Measurements from ENCODE around the gene DNMT3A.
"Not testable (repeated sequence)": the region's sequence is repeated elsewhere in the genome, so short reads cannot be mapped to it uniquely, and the experiment has no call there.

DNMT3A gene

DNA sequence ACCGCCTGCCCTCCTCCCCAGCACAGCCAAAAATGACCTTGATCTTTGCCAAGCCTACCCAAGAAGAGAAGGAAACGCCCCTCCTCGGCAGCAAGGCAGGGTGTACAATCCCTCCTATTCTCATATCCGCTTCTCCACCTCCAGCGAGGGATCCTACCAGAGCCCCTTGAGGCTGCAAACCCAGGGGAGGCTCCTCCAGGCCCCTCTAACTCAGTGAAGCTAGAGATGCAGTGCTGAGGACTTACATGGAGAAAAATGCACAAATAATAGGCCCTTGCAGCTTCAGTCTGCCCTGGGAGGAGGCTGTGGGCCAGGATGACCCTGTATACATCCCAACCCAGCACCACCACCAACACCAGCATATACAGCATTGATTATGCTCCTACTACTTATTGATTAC is 126.5 kb downstream of the DNMT3A start:
- Histone ChIP-seq H3K27me3 (ENCODE audit: control insufficient read depth, insufficient read depth, low read length, poor library complexity, severe bottlenecking) (no peaks in the 10 kb centered on the region), H3K27ac (ENCODE audit: insufficient read depth, low read depth, low read length, poor library complexity, severe bottlenecking) (no peak overlapping the region), H3K4me1 (ENCODE audit: control insufficient read depth, insufficient read depth, low read length) (peaks cover 4% of the 10 kb centered on the region), H3K36me3 (ENCODE audit: control insufficient read depth, insufficient read depth, low read length) (no peaks in the 10 kb centered on the region), H3K9me3 (ENCODE audit: control insufficient read depth, low read length) (no peaks in the 10 kb centered on the region), H3K4me3 (ENCODE audit: insufficient read depth, low read depth, low read length) (peak overlapping the region; percentile 46)
- 89 to 92% methylated on average over 5 of the region's 5 CpGs for WGBS, 2 experiments

DNA sequence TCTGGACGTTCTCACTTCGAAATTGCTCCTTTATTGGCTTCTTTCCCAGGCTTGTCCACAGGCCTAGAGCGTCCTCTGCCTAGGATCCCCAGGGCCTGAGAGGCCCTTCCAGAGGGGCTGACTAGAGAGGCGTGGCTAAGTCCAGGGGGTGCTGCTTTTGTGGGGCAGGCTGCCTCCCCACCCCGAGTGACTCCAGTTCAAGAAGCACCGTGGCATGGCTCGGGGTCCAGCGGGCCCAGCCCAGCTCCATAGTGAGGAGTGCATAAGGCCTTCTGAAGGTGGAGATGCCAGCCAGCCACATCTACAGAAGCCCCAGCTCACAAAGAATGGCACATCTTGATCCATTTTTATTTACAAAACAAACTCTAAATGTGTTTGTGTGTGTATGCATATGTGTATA is 128.5 kb downstream of the DNMT3A start:
- H3K27me3 ChIP-seq (ENCODE audit: control insufficient read depth, insufficient read depth, low read length, poor library complexity, severe bottlenecking): no peaks in the 10 kb centered on the region
- H3K27ac ChIP-seq (ENCODE audit: insufficient read depth, low read depth, low read length, poor library complexity, severe bottlenecking): no peak overlapping the region
- H3K4me3 ChIP-seq (ENCODE audit: insufficient read depth, low read depth, low read length): no peak overlapping the region
- H3K36me3 ChIP-seq (ENCODE audit: control insufficient read depth, insufficient read depth, low read length): no peaks in the 10 kb centered on the region
- peaks cover 4% of the 10 kb centered on the region for H3K4me1 ChIP-seq (ENCODE audit: control insufficient read depth, insufficient read depth, low read length)
- 87 to 88% methylated on average over 8 of the region's 8 CpGs for WGBS, 2 experiments
- H3K9me3 ChIP-seq (ENCODE audit: control insufficient read depth, low read length): no peaks in the 10 kb centered on the region

DNA sequence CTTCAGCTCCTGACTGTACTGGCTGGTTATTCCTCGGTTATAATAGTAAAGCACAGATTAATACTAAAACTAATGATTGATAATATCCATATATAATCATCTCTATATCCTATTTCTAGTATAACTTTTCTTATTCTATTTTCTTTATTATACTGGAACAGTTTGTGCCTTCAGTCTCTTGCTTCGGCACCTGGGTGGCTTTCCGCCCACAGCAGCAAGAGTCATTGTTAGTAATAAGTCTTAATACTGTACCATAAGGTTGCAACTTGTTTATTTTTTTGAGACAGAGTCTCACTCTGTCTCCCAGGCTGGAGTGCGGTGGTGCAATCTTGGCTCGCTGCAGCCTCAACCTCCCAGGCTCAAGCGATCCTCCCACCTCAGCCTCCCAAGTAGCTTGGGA is 130.8 kb downstream of the DNMT3A start:
- not testable (repeated sequence) for H3K27ac ChIP-seq (ENCODE audit: insufficient read depth, low read depth, low read length, poor library complexity, severe bottlenecking); H3K4me3 ChIP-seq (ENCODE audit: insufficient read depth, low read depth, low read length); H3K9me3 ChIP-seq (ENCODE audit: control insufficient read depth, low read length); H3K4me1 ChIP-seq (ENCODE audit: control insufficient read depth, insufficient read depth, low read length); H3K27me3 ChIP-seq (ENCODE audit: control insufficient read depth, insufficient read depth, low read length, poor library complexity, severe bottlenecking); H3K36me3 ChIP-seq (ENCODE audit: control insufficient read depth, insufficient read depth, low read length)
- WGBS, 2 experiments: 94 to 98% methylated on average over 5 to 6 of the region's 6 CpGs

DNA sequence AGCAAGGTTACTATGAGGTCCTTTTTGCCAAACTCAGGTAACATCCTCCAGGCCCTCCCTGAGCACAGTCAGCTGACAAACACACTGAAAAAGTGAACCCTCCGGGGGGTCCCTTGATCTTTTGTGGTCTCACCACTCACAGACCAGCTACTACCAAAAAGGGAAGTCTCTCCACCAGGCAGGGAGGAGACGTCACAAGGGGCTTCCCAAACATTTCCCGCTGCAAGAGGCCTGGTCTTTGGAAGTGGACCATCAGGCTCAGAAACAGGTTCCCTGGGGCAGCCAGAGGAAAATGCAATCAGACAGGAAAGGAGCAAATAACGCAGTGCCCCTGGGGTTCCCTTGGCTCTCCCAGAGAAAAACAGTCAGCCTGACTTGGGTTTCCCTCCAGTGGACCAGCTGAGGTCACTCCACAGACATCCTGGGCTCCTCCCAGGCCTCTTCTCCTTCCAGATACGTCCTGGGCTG is 134.6 kb downstream of the DNMT3A start:
- no peaks in the 10 kb centered on the region for H3K36me3 ChIP-seq (ENCODE audit: control insufficient read depth, insufficient read depth, low read length)
- no peak overlapping the region for H3K4me3 ChIP-seq (ENCODE audit: insufficient read depth, low read depth, low read length)
- no peaks in the 10 kb centered on the region for H3K27me3 ChIP-seq (ENCODE audit: control insufficient read depth, insufficient read depth, low read length, poor library complexity, severe bottlenecking)
- H3K4me1 ChIP-seq (ENCODE audit: control insufficient read depth, insufficient read depth, low read length): no peaks in the 10 kb centered on the region
- 57 to 59% methylated on average over 5 of the region's 5 CpGs for WGBS, 2 experiments
- H3K27ac ChIP-seq (ENCODE audit: insufficient read depth, low read depth, low read length, poor library complexity, severe bottlenecking): no peak overlapping the region
- no peaks in the 10 kb centered on the region for H3K9me3 ChIP-seq (ENCODE audit: control insufficient read depth, low read length)

DNA sequence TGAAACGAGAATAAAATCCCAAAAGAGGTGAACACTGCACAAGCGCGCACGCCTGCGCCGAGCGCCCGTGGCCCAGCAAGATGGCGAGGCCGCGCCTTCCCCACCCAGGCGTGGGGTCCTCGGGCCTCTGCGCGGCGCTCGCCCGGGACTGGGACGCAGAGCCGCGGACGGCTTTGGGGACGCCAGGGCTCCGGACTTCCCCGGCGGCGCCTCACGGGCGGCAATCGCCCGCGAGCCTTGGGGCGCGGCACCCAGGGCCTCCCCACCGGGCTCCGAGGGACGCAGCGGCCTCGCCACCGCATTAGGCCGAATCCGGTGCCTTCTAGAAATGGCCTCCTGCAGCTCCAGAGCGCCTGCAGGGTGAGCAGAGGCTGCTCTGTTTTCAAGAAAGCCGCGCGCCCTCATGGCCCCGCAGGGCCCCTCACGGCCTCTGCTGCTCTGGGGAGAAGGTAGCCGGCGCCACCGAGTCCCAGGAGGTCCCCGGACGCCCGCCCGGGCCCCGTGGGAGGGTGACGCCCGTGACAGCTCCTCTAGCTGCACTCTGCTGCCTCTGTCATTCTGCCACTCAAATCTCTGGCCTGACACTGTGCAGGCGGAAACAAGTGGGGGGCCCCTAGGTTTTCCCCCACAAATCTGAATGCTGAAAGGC is 137.4 kb downstream of the DNMT3A start:
- Histone ChIP-seq H3K27me3 (ENCODE audit: control insufficient read depth, insufficient read depth, low read length, poor library complexity, severe bottlenecking) (no peaks in the 10 kb centered on the region), H3K4me1 (ENCODE audit: control insufficient read depth, insufficient read depth, low read length) (no peaks in the 10 kb centered on the region), H3K9me3 (ENCODE audit: control insufficient read depth, low read length) (no peaks in the 10 kb centered on the region), H3K4me3 (ENCODE audit: insufficient read depth, low read depth, low read length) (no peak overlapping the region), H3K36me3 (ENCODE audit: control insufficient read depth, insufficient read depth, low read length) (no peaks in the 10 kb centered on the region), H3K27ac (ENCODE audit: insufficient read depth, low read depth, low read length, poor library complexity, severe bottlenecking) (no peak overlapping the region)
- 95% methylated on average over 59 of the region's 59 CpGs for WGBS, 2 experiments

DNA sequence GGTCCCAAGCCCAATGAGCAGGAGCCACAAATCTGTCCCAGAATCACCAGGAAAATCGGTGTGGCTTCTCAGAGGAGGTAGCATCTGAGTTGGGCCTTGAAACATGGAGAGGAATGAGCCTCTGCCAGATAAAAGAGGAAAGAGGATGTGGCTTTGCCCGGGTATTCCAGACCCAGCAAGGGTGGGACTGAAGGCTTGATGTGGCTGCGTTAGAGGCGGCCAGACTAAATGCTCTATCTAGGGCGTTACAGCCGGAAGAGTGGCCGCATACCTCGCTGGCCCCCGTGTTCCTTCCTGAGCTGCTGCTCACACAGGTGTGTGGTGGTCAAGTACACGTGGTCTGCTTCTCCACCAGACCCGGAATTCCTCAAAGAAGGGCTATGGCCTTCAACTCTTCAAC is 139.4 kb downstream of the DNMT3A start:
- H3K9me3 ChIP-seq (ENCODE audit: control insufficient read depth, low read length): no peaks in the 10 kb centered on the region
- no peak overlapping the region for H3K4me3 ChIP-seq (ENCODE audit: insufficient read depth, low read depth, low read length)
- no peaks in the 10 kb centered on the region for H3K27me3 ChIP-seq (ENCODE audit: control insufficient read depth, insufficient read depth, low read length, poor library complexity, severe bottlenecking)
- no peaks in the 10 kb centered on the region for H3K36me3 ChIP-seq (ENCODE audit: control insufficient read depth, insufficient read depth, low read length)
- no peak overlapping the region for H3K27ac ChIP-seq (ENCODE audit: insufficient read depth, low read depth, low read length, poor library complexity, severe bottlenecking)
- 88 to 94% methylated on average over 10 to 11 of the region's 11 CpGs for WGBS, 2 experiments
- no peaks in the 10 kb centered on the region for H3K4me1 ChIP-seq (ENCODE audit: control insufficient read depth, insufficient read depth, low read length)

DNA sequence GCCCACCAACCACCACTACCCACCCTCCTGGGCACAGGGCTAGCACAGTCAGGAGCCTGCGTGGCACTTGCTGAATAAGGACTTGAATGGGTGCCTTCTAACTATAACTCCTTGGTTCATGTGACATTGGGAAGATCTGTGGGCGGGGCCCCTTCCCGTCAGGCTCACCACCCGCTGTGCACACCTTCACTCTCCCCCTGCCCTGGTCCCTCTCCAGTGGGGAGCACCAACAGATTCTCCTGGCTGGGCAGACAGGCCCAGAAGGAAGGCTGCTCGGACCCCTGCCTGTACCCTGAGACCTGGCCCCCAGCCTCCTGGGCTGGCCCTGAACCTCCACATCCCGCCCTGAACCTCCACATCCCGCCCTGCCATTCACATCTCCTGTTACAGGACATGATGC is 139.9 kb downstream of the DNMT3A start:
- no peaks in the 10 kb centered on the region for H3K4me1 ChIP-seq (ENCODE audit: control insufficient read depth, insufficient read depth, low read length)
- H3K4me3 ChIP-seq (ENCODE audit: insufficient read depth, low read depth, low read length): no peak overlapping the region
- H3K27ac ChIP-seq (ENCODE audit: insufficient read depth, low read depth, low read length, poor library complexity, severe bottlenecking): no peak overlapping the region
- 81 to 86% methylated on average over 7 of the region's 7 CpGs for WGBS, 2 experiments
- H3K36me3 ChIP-seq (ENCODE audit: control insufficient read depth, insufficient read depth, low read length): no peaks in the 10 kb centered on the region
- H3K27me3 ChIP-seq (ENCODE audit: control insufficient read depth, insufficient read depth, low read length, poor library complexity, severe bottlenecking): no peaks in the 10 kb centered on the region
- no peaks in the 10 kb centered on the region for H3K9me3 ChIP-seq (ENCODE audit: control insufficient read depth, low read length)

DNA sequence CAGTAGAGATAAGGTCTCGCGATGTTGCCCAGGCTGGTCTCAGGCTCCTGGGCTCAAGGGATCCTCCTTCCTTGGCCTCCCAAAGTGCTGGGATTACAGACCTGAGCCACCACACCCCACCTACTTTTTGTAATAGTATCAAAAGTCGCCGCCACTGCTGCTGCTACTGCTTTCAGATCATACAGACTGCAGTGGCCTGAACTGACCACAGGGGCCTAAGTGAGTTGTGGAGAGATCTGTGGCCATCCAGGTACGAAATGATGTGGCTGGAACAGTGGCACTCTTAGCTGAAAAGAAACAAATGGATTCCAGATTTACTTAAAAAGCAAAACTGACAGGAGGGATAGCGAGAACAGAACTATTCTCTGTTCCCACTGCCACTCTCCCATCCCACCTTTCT is 140.5 kb downstream of the DNMT3A start:
- no peaks in the 10 kb centered on the region for H3K36me3 ChIP-seq (ENCODE audit: control insufficient read depth, insufficient read depth, low read length)
- H3K4me3 ChIP-seq (ENCODE audit: insufficient read depth, low read depth, low read length): no peak overlapping the region
- H3K9me3 ChIP-seq (ENCODE audit: control insufficient read depth, low read length): no peaks in the 10 kb centered on the region
- no peak overlapping the region for H3K27ac ChIP-seq (ENCODE audit: insufficient read depth, low read depth, low read length, poor library complexity, severe bottlenecking)
- H3K4me1 ChIP-seq (ENCODE audit: control insufficient read depth, insufficient read depth, low read length): peaks cover 1% of the 10 kb centered on the region
- H3K27me3 ChIP-seq (ENCODE audit: control insufficient read depth, insufficient read depth, low read length, poor library complexity, severe bottlenecking): no peaks in the 10 kb centered on the region
- WGBS, 2 experiments: 85 to 86% methylated on average over 6 of the region's 6 CpGs

DNA sequence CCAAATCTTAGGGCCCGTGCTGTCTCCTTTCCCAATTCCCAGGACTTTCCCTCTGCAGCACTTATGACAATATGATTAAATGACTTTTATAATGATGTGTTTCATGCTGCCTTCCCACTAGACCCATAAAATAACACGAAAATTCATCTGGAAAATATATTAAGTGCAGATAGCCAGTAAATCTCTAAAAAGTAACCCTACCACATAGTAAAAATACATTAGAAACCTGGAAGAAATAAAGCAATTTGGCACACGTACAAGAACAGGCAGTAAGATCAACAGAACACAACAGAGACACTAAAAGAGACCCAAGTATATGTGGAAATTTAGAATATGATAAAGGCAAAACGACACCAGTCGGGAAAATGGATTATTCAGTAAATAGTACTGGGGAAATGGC is 143.1 kb downstream of the DNMT3A start:
- no peaks in the 10 kb centered on the region for H3K27me3 ChIP-seq (ENCODE audit: control insufficient read depth, insufficient read depth, low read length, poor library complexity, severe bottlenecking)
- H3K27ac ChIP-seq (ENCODE audit: insufficient read depth, low read depth, low read length, poor library complexity, severe bottlenecking): no peak overlapping the region
- H3K4me3 ChIP-seq (ENCODE audit: insufficient read depth, low read depth, low read length): no peak overlapping the region
- no peaks in the 10 kb centered on the region for H3K9me3 ChIP-seq (ENCODE audit: control insufficient read depth, low read length)
- 72 to 90% methylated on average over 4 of the region's 5 CpGs for WGBS, 2 experiments
- peaks cover 3% of the 10 kb centered on the region for H3K4me1 ChIP-seq (ENCODE audit: control insufficient read depth, insufficient read depth, low read length)
- H3K36me3 ChIP-seq (ENCODE audit: control insufficient read depth, insufficient read depth, low read length): no peaks in the 10 kb centered on the region

DNA sequence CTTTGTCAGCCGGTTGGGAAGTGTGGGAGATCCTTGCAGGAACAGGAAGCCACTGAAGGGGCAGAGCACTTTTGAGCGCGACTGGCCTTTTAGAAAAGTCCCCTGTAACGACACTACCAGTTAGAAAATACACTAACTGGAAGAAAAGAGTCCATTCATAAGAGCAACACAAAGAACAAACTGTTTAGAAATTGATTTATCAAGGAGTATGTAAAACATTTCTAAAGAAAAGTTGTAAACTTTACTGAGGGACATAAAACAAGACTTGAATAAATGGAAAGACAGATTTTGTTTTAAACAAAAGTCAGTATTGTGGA is 143.6 kb downstream of the DNMT3A start:
- H3K4me1 ChIP-seq (ENCODE audit: control insufficient read depth, insufficient read depth, low read length): peaks cover 3% of the 10 kb centered on the region
- no peaks in the 10 kb centered on the region for H3K36me3 ChIP-seq (ENCODE audit: control insufficient read depth, insufficient read depth, low read length)
- no peak overlapping the region for H3K4me3 ChIP-seq (ENCODE audit: insufficient read depth, low read depth, low read length)
- 59 to 67% methylated on average over 4 of the region's 4 CpGs for WGBS, 2 experiments
- H3K27ac ChIP-seq (ENCODE audit: insufficient read depth, low read depth, low read length, poor library complexity, severe bottlenecking): no peak overlapping the region
- no peaks in the 10 kb centered on the region for H3K9me3 ChIP-seq (ENCODE audit: control insufficient read depth, low read length)
- H3K27me3 ChIP-seq (ENCODE audit: control insufficient read depth, insufficient read depth, low read length, poor library complexity, severe bottlenecking): no peaks in the 10 kb centered on the region

All from ectodermal cell (in vitro differentiated cells).